ENCODE data around the gene ZNF469. TPM values are rescaled to one million over a fixed set of nuclear protein-coding genes. Genes with fewer than 3 reads are reported as not detected.

The ZNF469 gene
- total and polyA plus RNA-seq, 4 experiments from 2014 or later: 0.01 to 0.64 (median 0.61) TPM; not detected in 1

DNA sequence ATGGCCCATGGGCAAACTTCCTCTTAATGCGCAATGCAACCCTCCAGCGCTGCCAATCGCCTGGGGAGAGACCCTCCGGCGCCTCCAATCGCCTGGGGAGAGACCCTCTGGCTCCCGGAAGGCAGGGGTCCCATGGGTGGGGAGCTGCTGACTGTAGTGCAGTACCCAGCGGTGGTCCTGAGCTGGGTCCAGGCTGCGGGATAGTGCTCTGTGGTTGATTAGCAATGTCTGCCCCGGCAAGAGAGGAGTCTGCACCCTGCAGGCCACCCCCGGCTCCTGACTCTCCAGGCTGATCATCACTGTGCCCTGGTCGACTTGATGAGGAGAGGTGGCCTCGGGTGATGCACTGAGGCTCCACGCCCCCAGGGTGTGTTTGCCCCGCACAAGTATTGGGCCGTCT is 44.6 kb upstream of the ZNF469 start:
- POLR2A ChIA-PET (ENCODE audit: partially characterized antibody): no interaction called here
- Mint-ChIP-seq H3K4me3 (no peak overlapping the region), H3K4me1 (peaks cover 0 to 5% (median 1%) of the 10 kb centered on the region in 4 donors), H3K27ac (no peak overlapping the region), H3K27me3 (peaks cover 4 to 7% of the 10 kb centered on the region in 2 donors), H3K9me3 (peaks cover 0 to 2% (median 0%) of the 10 kb centered on the region in 8 donors), H3K36me3 (no peaks in the 10 kb centered on the region)
- H3K27ac ChIP-seq (ENCODE audit: low read depth, low read length): no peak overlapping the region
- no peaks in the 10 kb centered on the region for H3K4me1 ChIP-seq (ENCODE audit: insufficient read depth, low read length)
- H3K9me3 ChIP-seq (ENCODE audit: control insufficient read depth in 1 of 2, low read length in 2 of 2): no peaks in the 10 kb centered on the region
- intact Hi-C loops (cut with micrococcal nuclease): no loop called here
- DNase-seq: no peak
- H3K27me3 ChIP-seq (ENCODE audit: insufficient read depth, low read length): no peaks in the 10 kb centered on the region
- CTCF ChIA-PET (ENCODE audit: partially characterized antibody): no interaction called here
- no peak overlapping the region for H3K4me3 ChIP-seq (ENCODE audit: low read length in 2 of 2)
- no peaks in the 10 kb centered on the region for H3K36me3 ChIP-seq (ENCODE audit: insufficient read depth, low read length)

DNA sequence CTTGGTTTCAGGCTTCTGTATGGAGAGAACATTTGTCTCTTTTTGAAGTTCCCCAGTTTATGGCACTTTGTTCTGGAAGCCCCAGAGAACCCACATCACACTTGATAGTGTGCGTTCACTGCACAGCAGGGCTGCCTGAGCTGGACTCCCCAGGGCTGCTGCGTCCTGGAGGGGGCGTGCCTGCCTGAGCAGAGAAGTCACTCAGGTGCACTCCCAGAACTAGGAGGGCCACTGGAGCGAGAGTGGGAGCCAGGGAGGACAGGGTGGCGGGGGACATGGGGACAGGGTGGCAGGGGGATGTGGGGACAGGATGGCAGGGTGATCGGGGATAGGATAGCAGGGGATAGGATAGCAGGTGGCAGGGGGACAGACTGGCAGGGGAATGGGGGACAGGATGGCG is 43.9 kb upstream of the ZNF469 start:
- Mint-ChIP-seq H3K27me3 (peaks cover 4 to 5% of the 10 kb centered on the region in 2 donors), H3K27ac (no peak overlapping the region), H3K4me3 (no peak overlapping the region), H3K36me3 (no peaks in the 10 kb centered on the region), H3K4me1 (peaks cover 0 to 1% (median under 1%) of the 10 kb centered on the region in 4 donors), H3K9me3 (peaks cover 0 to 2% (median 0%) of the 10 kb centered on the region in 8 donors)
- Histone ChIP-seq H3K36me3 (ENCODE audit: insufficient read depth, low read length) (no peaks in the 10 kb centered on the region), H3K27me3 (ENCODE audit: insufficient read depth, low read length) (no peaks in the 10 kb centered on the region), H3K9me3 (ENCODE audit: control insufficient read depth in 1 of 2, low read length in 2 of 2) (no peaks in the 10 kb centered on the region), H3K4me3 (ENCODE audit: low read length in 2 of 2) (no peak overlapping the region), H3K27ac (ENCODE audit: low read depth, low read length) (no peak overlapping the region), H3K4me1 (ENCODE audit: insufficient read depth, low read length) (no peaks in the 10 kb centered on the region)
- intact Hi-C loops (cut with micrococcal nuclease): no loop called here
- ChIA-PET POLR2A (ENCODE audit: partially characterized antibody) (no interaction called here), CTCF (ENCODE audit: partially characterized antibody) (no interaction called here)
- no peak for DNase-seq

DNA sequence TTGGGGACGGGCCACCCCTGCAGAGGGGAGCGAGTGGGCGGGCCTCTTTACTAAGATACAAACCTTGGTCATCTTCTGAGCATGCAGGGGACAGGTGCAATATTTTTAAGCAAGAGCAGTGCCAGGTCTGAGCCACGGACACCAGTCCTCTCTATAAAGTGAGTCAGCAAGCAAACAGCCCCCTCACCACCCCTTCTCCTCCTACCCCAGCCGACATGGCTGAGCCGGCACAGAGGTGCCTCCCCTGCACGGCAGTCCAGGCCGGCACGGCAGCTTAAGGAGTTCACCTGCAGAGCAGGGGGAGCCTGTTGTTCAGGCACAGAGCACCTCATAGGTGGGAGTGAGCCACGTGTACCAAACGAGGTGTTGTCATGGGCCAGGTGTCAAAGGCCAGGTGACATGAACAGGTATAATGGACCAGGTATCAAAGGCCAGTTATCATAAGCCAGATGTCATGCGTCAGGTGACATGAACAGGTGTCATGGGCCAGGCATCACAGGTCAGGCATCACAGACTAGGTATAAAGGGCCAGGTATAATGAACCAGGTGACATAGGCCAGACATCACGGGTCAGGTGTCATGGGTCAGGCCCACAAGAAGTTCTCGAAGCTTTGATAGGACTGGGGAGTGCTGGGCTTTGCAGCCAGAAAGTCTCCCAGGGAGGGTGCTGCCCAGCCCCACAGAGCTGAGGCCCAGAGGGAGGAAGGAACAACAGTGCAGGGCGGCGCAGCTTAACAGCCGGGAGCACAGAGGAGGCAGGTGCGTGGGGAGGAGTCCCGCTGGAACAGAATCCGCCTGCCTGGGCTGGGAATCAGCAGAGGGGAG is 42.6 kb upstream of the ZNF469 start:
- no peak overlapping the region for H3K4me3 ChIP-seq (ENCODE audit: low read length in 2 of 2)
- no peak overlapping the region for H3K27ac Mint-ChIP-seq
- no peaks in the 10 kb centered on the region for H3K4me1 ChIP-seq (ENCODE audit: insufficient read depth, low read length)
- H3K27me3 ChIP-seq (ENCODE audit: insufficient read depth, low read length): no peaks in the 10 kb centered on the region
- no peaks in the 10 kb centered on the region for H3K36me3 Mint-ChIP-seq
- intact Hi-C loops (cut with micrococcal nuclease): no loop called here
- H3K9me3 ChIP-seq (ENCODE audit: control insufficient read depth in 1 of 2, low read length in 2 of 2): no peaks in the 10 kb centered on the region
- H3K27me3 Mint-ChIP-seq: peaks cover 3 to 4% of the 10 kb centered on the region in 2 donors
- H3K4me1 Mint-ChIP-seq: no peaks in the 10 kb centered on the region
- peaks cover 0 to 2% (median 0%) of the 10 kb centered on the region in 8 donors for H3K9me3 Mint-ChIP-seq
- no peak for DNase-seq
- no peaks in the 10 kb centered on the region for H3K36me3 ChIP-seq (ENCODE audit: insufficient read depth, low read length)
- ChIA-PET CTCF (ENCODE audit: partially characterized antibody) (interaction anchor here (1.2 kb wide), 1 partner anchor 97 kb away, joined by 3 read pairs; no protein-coding TSS in a partner anchor), POLR2A (ENCODE audit: partially characterized antibody) (no interaction called here)
- H3K4me3 Mint-ChIP-seq: no peak overlapping the region
- no peak overlapping the region for H3K27ac ChIP-seq (ENCODE audit: low read depth, low read length)

DNA sequence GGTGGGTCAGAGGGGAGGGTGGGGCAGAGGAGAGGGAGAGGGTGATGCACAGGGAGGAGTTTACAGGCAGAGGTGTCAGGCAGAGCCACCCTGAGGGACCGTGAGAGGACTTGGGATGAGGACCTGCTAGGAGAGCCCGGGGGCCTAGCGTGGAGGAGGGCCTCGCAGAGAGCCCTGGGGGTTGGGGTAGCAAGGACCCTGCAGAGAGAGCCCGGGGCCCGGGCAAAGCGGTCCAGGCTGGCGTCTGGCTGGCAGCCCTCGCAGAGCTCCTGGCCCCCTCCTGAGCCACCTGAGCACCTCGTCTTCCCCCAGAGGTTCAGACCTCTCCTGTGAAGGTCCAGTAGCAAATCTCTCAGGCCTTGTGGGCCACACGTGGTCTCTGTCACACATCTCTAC is 42.0 kb upstream of the ZNF469 start:
- no peak for DNase-seq
- no peaks in the 10 kb centered on the region for H3K9me3 ChIP-seq (ENCODE audit: control insufficient read depth in 1 of 2, low read length in 2 of 2)
- peaks cover 0 to 2% (median 0%) of the 10 kb centered on the region in 8 donors for H3K9me3 Mint-ChIP-seq

DNA sequence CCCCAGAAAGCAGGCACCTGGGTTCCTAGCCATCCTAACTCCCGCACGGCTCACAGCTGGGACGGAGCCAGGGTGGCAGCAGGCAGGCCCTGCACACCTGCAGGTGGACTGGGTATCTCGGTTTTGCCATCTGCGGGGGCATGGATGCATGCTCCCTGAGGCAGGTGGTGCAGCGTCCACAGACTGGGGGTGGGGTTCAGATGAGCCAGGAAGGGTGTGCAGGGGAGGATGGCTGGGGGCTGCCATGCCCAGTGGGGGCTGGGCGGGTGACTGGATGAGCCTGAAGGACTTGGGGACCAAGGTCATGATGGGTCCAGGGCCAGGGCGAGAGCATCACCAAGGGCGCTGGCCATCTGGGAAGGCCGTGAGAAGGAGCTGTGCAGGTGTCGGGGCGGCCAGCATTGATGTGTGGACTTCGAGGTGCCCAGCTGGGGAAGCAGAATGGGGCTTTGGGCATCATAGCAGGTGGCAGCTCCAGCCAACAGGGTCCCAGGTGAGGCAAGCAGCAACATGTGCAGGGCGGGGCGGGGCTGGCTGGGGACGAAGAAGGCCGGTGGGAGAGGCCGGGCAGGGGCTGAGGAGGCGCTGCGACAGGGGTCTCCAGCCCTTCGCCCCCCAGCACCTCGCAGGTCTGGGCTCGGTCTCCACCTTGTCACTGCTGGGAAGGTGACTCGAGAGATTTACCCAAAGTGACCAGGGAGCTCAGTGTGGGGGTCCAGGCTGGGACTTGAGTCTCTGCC is 41.0 kb upstream of the ZNF469 start:
- Histone ChIP-seq H3K9me3 (ENCODE audit: control insufficient read depth in 1 of 2, low read length in 2 of 2) (no peaks in the 10 kb centered on the region), H3K4me3 (ENCODE audit: low read length in 2 of 2) (no peak overlapping the region), H3K4me1 (ENCODE audit: insufficient read depth, low read length) (no peaks in the 10 kb centered on the region), H3K36me3 (ENCODE audit: insufficient read depth, low read length) (no peaks in the 10 kb centered on the region), H3K27me3 (ENCODE audit: insufficient read depth, low read length) (no peaks in the 10 kb centered on the region), H3K27ac (ENCODE audit: low read depth, low read length) (no peak overlapping the region)
- intact Hi-C loops (cut with micrococcal nuclease): no loop called here
- no peak overlapping the region for H3K4me3 Mint-ChIP-seq
- ChIA-PET CTCF (ENCODE audit: partially characterized antibody) (no interaction called here), POLR2A (ENCODE audit: partially characterized antibody) (no interaction called here)
- H3K27me3 Mint-ChIP-seq: peaks cover 3 to 4% of the 10 kb centered on the region in 2 donors
- no peak for DNase-seq
- H3K27ac Mint-ChIP-seq: no peak overlapping the region
- H3K4me1 Mint-ChIP-seq: no peaks in the 10 kb centered on the region
- H3K9me3 Mint-ChIP-seq: peaks cover 0 to 2% (median 0%) of the 10 kb centered on the region in 8 donors
- no peaks in the 10 kb centered on the region for H3K36me3 Mint-ChIP-seq

More for the DNA sequence above, 42.0 kb upstream of the ZNF469 start:
- intact Hi-C loops (cut with micrococcal nuclease): no loop called here
- H3K27ac Mint-ChIP-seq: no peak overlapping the region
- no peak overlapping the region for H3K4me3 ChIP-seq (ENCODE audit: low read length in 2 of 2)
- no peak overlapping the region for H3K27ac ChIP-seq (ENCODE audit: low read depth, low read length)
- ChIA-PET CTCF (ENCODE audit: partially characterized antibody) (interaction anchor here (1.2 kb wide), 1 partner anchor 96 kb away, joined by 3 read pairs; no protein-coding TSS in a partner anchor), POLR2A (ENCODE audit: partially characterized antibody) (no interaction called here)
- no peak overlapping the region for H3K4me3 Mint-ChIP-seq
- peaks cover 3 to 4% of the 10 kb centered on the region in 2 donors for H3K27me3 Mint-ChIP-seq
- H3K4me1 Mint-ChIP-seq: no peaks in the 10 kb centered on the region
- H3K27me3 ChIP-seq (ENCODE audit: insufficient read depth, low read length): no peaks in the 10 kb centered on the region
- H3K36me3 ChIP-seq (ENCODE audit: insufficient read depth, low read length): no peaks in the 10 kb centered on the region
- no peaks in the 10 kb centered on the region for H3K4me1 ChIP-seq (ENCODE audit: insufficient read depth, low read length)
- H3K36me3 Mint-ChIP-seq: no peaks in the 10 kb centered on the region

DNA sequence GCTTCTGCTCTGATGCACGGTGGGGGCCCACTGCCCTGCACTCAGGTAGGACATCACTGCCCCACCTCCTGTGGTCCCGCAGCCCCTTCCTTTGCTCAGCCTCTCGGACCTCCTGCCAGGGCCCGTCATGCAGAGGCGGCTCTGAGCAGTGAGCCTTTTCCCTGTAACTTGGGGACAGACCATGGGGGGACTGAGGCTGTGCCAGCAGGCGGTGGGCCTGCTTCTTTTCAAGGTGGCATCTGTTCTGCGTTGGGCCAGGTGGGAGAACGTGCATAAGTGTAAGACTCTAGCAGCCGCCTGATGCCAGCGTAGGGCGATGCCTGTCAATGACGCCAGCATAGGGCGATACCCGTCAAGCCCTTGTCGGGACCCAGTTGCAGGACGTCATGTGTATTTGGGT is 40.3 kb upstream of the ZNF469 start:
- POLR2A ChIA-PET (ENCODE audit: partially characterized antibody): no interaction called here
- Mint-ChIP-seq H3K27me3 (peaks cover 3 to 4% of the 10 kb centered on the region in 2 donors), H3K27ac (no peak overlapping the region), H3K36me3 (no peaks in the 10 kb centered on the region), H3K4me1 (no peaks in the 10 kb centered on the region), H3K9me3 (peaks cover 0 to 2% (median 0%) of the 10 kb centered on the region in 8 donors), H3K4me3 (no peak overlapping the region)
- CTCF ChIA-PET (ENCODE audit: partially characterized antibody): no interaction called here
- Histone ChIP-seq H3K36me3 (ENCODE audit: insufficient read depth, low read length) (no peaks in the 10 kb centered on the region), H3K9me3 (ENCODE audit: control insufficient read depth in 1 of 2, low read length in 2 of 2) (no peaks in the 10 kb centered on the region), H3K4me3 (ENCODE audit: low read length in 2 of 2) (no peak overlapping the region), H3K27ac (ENCODE audit: low read depth, low read length) (no peak overlapping the region), H3K4me1 (ENCODE audit: insufficient read depth, low read length) (no peaks in the 10 kb centered on the region), H3K27me3 (ENCODE audit: insufficient read depth, low read length) (no peaks in the 10 kb centered on the region)
- DNase-seq: no peak
- intact Hi-C loops (cut with micrococcal nuclease): no loop called here

DNA sequence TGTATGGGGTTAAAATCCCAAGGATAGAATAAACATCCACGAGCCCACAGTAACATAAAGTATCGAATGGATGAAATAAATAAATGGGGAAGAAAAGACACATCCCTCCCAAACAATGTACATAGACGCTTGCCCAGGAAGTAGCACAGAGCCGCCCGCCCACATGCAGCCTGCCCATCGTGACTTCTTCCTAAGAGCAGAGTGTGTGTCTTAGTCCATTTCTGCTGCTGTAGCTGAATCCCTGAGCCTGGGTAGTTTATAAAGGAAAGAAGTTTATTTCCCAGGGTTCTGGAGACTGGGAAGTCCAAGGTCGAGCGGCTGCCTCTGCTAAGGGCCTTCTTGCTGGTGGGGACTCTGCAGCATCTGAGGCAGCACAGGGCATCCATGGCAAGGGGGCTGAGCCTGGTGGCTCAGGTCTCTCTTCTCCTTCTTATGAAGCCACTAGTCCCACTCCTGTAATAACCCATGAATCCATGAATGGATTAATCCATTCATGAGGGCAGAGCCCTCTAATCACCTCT is 39.4 kb upstream of the ZNF469 start:
- no peak overlapping the region for H3K4me3 ChIP-seq (ENCODE audit: low read length in 2 of 2)
- no peaks in the 10 kb centered on the region for H3K27me3 ChIP-seq (ENCODE audit: insufficient read depth, low read length)
- no peak overlapping the region for H3K27ac Mint-ChIP-seq
- ChIA-PET POLR2A (ENCODE audit: partially characterized antibody) (no interaction called here), CTCF (ENCODE audit: partially characterized antibody) (no interaction called here)
- no peak overlapping the region for H3K27ac ChIP-seq (ENCODE audit: low read depth, low read length)
- no peaks in the 10 kb centered on the region for H3K36me3 Mint-ChIP-seq
- no peak for DNase-seq
- intact Hi-C loops (cut with micrococcal nuclease): no loop called here
- H3K27me3 Mint-ChIP-seq: peaks cover 3 to 4% of the 10 kb centered on the region in 2 donors
- peaks cover 7% of the 10 kb centered on the region for H3K4me1 ChIP-seq (ENCODE audit: insufficient read depth, low read length)
- no peak overlapping the region for H3K4me3 Mint-ChIP-seq
- no peaks in the 10 kb centered on the region for H3K36me3 ChIP-seq (ENCODE audit: insufficient read depth, low read length)
- H3K4me1 Mint-ChIP-seq: peaks cover 0 to 5% (median 3%) of the 10 kb centered on the region in 4 donors
- peaks cover 0 to 2% (median 0%) of the 10 kb centered on the region in 8 donors for H3K9me3 Mint-ChIP-seq
- H3K9me3 ChIP-seq (ENCODE audit: control insufficient read depth in 1 of 2, low read length in 2 of 2): no peaks in the 10 kb centered on the region
